ENCODE results near the gene ZNF611.
"Not testable (repeated sequence)": the region's sequence is repeated elsewhere in the genome, so short reads cannot be mapped to it uniquely, and the experiment has no call there.

DNA sequence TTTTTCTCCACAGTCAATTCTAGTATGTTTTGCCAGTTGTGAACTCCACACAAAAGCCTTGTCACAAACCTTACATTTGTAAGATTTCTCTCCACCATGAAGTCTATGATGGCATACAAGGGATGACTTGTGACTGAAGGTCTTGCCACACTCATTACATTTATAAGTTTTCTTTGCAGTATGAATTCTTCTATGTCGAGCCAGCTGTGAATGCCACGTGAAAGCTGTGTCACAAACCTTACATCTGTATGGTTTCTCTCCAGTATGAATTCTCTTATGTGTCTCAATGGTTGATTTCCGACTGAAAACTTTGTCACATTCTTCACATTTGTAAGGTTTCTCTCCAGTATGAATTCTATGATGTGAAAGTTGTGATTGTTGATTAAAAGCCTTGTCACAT is 29.2 kb downstream of the ZNF611 start:
- not testable (repeated sequence) for TF ChIP-seq EZH2phosphoT487 (IDR thresholded peaks at IDR 0.05; ENCODE audit: borderline replicate concordance, low read depth, low read length)
- TF ChIP-seq, protein P1, sequence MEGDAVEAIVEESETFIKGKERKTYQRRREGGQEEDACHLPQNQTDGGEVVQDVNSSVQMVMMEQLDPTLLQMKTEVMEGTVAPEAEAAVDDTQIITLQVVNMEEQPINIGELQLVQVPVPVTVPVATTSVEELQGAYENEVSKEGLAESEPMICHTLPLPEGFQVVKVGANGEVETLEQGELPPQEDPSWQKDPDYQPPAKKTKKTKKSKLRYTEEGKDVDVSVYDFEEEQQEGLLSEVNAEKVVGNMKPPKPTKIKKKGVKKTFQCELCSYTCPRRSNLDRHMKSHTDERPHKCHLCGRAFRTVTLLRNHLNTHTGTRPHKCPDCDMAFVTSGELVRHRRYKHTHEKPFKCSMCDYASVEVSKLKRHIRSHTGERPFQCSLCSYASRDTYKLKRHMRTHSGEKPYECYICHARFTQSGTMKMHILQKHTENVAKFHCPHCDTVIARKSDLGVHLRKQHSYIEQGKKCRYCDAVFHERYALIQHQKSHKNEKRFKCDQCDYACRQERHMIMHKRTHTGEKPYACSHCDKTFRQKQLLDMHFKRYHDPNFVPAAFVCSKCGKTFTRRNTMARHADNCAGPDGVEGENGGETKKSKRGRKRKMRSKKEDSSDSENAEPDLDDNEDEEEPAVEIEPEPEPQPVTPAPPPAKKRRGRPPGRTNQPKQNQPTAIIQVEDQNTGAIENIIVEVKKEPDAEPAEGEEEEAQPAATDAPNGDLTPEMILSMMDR (conservative IDR thresholded peaks at IDR 0.05; ENCODE audit: low read length) = not testable (repeated sequence)
